GM23248 (cell line): ENCODE measurements around the gene NSUN4.
"Not testable (repeated sequence)": the region's sequence is repeated elsewhere in the genome, so short reads cannot be mapped to it uniquely, and the experiment has no call there.

Experiments used
- EZH2 ChIP-seq: fragments of 200-600 bp; sonication (generic); IDR thresholded peaks from 2 replicates; pipeline ENCODE4 v1.6.1; 2018; ENCODE audit warnings: antibody characterized with exemption, mild to moderate bottlenecking; ENCODE audit not compliant: insufficient read depth, poor library complexity, severe bottlenecking
- EZH2phosphoT487 ChIP-seq: fragments of 200-600 bp; sonication (generic); IDR thresholded peaks from 2 replicates; pipeline ENCODE4 v1.6.1; 2018; ENCODE audit warnings: antibody characterized with exemption, moderate library complexity, mild to moderate bottlenecking, low read depth; ENCODE audit not compliant: insufficient read depth

GRCh38 chr1:46331786-46332540 lies 8.6 kb upstream of the NSUN4 start:
- not testable (repeated sequence) for TF ChIP-seq EZH2phosphoT487, EZH2
